Progenitor cell of endocrine pancreas (in vitro differentiated cells): Measurements from ENCODE around the gene HTATIP2. TPM values are rescaled to one million over a fixed set of nuclear protein-coding genes. Genes with fewer than 3 reads are reported as not detected.
"Not testable (repeated sequence)": the region's sequence is repeated elsewhere in the genome, so short reads cannot be mapped to it uniquely, and the experiment has no call there.

Experiments used
- DNase-seq: peaks from one replicate; pipeline ENCODE4 v3.0.0; 2021; ENCODE audit warnings: low spot score; ENCODE audit not compliant: unreplicated experiment
- H3K27ac Mint-ChIP-seq: 2 replicates; pipeline ENCODE4 v1.8.0; 2021; ENCODE audit warnings: mild to moderate bottlenecking, moderate library complexity, mixed read lengths
- H3K27me3 Mint-ChIP-seq: 2 replicates; pipeline ENCODE4 v1.8.0; 2021; ENCODE audit warnings: mixed read lengths
- H3K36me3 Mint-ChIP-seq: 2 replicates; pipeline ENCODE4 v1.8.0; 2022; ENCODE audit warnings: mixed read lengths; ENCODE audit not compliant: insufficient read depth
- H3K4me1 Mint-ChIP-seq: 2 replicates; pipeline ENCODE4 v1.8.0; 2021; ENCODE audit warnings: low read depth, mixed read lengths
- H3K4me3 Mint-ChIP-seq: 2 replicates; pipeline ENCODE4 v1.8.0; 2021; ENCODE audit warnings: low read depth, mild to moderate bottlenecking, moderate library complexity, mixed read lengths
- H3K9me3 Mint-ChIP-seq: 2 replicates; pipeline ENCODE4 v1.8.0; 2021; ENCODE audit warnings: low read depth, mixed read lengths
- CTCF ChIP-seq: fragments of 200-600 bp; sonication (generic); IDR thresholded peaks from one replicate; pipeline ENCODE4 v1.5.0; 2021; ENCODE audit warnings: antibody characterized with exemption, mild to moderate bottlenecking; ENCODE audit not compliant: unreplicated experiment
- total RNA-seq: library from RNA; stranded (reverse); gene quantifications from 2 replicates; pipeline ENCODE4 v1.2.1, GENCODE V29; 2021

HTATIP2 gene
- total RNA-seq, 1 donor from 2014 or later, result 21.4 TPM

GRCh38 chr11:20364341-20364792 is 853 bp downstream of the HTATIP2 start:
- peak overlapping the region; percentile 86 for H3K27ac Mint-ChIP-seq

GRCh38 chr11:20365465-20365864 is 2.0 kb downstream of the HTATIP2 start:
- not testable (repeated sequence) for H3K36me3 Mint-ChIP-seq, H3K4me3 Mint-ChIP-seq, H3K9me3 Mint-ChIP-seq, DNase-seq, H3K27ac Mint-ChIP-seq
- H3K4me1 Mint-ChIP-seq, result peaks cover 17% of the 10 kb centered on the region
- peaks cover 13% of the 10 kb centered on the region for H3K27me3 Mint-ChIP-seq

More at GRCh38 chr11:20364341-20364792, 853 bp downstream of the HTATIP2 start:
- Mint-ChIP-seq H3K9me3 (no peaks in the 10 kb centered on the region), H3K4me1 (peaks cover 17% of the 10 kb centered on the region), H3K36me3 (no peaks in the 10 kb centered on the region), H3K4me3 (peak overlapping the region; percentile 76), H3K27me3 (peaks cover 13% of the 10 kb centered on the region)
- no peak for TF ChIP-seq CTCF
- no peak for DNase-seq

GRCh38 chr11:20367313-20367948 is 3.9 kb downstream of the HTATIP2 start:
- Mint-ChIP-seq H3K27ac (no peak overlapping the region), H3K36me3 (no peaks in the 10 kb centered on the region), H3K4me1 (peaks cover 17% of the 10 kb centered on the region), H3K9me3 (no peaks in the 10 kb centered on the region), H3K27me3 (peaks cover 10% of the 10 kb centered on the region), H3K4me3 (no peak overlapping the region)
- no peak for TF ChIP-seq CTCF
- no peak for DNase-seq

GRCh38 chr11:20368438-20368837 is 4.9 kb downstream of the HTATIP2 start:
- H3K27me3 Mint-ChIP-seq, result peaks cover 4% of the 10 kb centered on the region
- H3K27ac Mint-ChIP-seq, result no peak overlapping the region
- H3K9me3 Mint-ChIP-seq, result no peaks in the 10 kb centered on the region
- no peak for TF ChIP-seq CTCF
- no peak overlapping the region for H3K4me3 Mint-ChIP-seq
- H3K36me3 Mint-ChIP-seq, result no peaks in the 10 kb centered on the region
- DNase-seq, result no peak
- peaks cover 17% of the 10 kb centered on the region for H3K4me1 Mint-ChIP-seq

- Mint-ChIP-seq H3K36me3 (no peaks in the 10 kb centered on the region), H3K27me3 (no peaks in the 10 kb centered on the region), H3K9me3 (no peaks in the 10 kb centered on the region), H3K27ac (no peak overlapping the region), H3K4me3 (no peak overlapping the region), H3K4me1 (peaks cover 23% of the 10 kb centered on the region)
- no peak for TF ChIP-seq CTCF
- no peak for DNase-seq
Observed at GRCh38 chr11:20369826-20370225, 6.3 kb downstream of the HTATIP2 start.

GRCh38 chr11:20372081-20372626 is 8.6 kb downstream of the HTATIP2 start:
- DNase-seq, result no peak
- no peak overlapping the region for H3K4me3 Mint-ChIP-seq
- no peaks in the 10 kb centered on the region for H3K9me3 Mint-ChIP-seq
- peaks cover 18% of the 10 kb centered on the region for H3K4me1 Mint-ChIP-seq
- no peak for TF ChIP-seq CTCF
- H3K36me3 Mint-ChIP-seq, result no peaks in the 10 kb centered on the region
- no peak overlapping the region for H3K27ac Mint-ChIP-seq
- H3K27me3 Mint-ChIP-seq, result no peaks in the 10 kb centered on the region
